ENCODE data around the gene COMTD1. TPM values are rescaled to one million over a fixed set of nuclear protein-coding genes. Genes with fewer than 3 reads are reported as not detected.

COMTD1 gene
- total and polyA plus RNA-seq, 2 experiments from 2014 or later = 36.7 to 46.4 TPM

DNA sequence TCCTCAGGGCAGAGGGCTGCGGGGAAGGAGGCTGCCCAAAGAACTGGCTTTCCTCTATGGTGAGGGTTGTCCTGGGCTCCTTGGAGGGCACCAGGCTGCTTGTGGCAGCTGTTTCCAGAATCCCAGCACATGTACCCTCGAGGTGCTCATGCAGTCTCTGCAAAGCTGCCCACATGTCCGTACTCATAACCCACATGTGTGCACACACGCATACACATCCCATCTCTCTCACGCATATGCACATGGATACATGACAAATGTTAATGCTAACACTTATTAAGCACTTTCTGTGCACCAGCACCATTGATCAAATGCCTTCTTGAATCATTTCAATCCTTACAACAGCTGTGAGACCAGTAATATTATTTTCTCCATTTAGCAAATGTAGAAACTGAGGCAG is 36.3 kb upstream of the COMTD1 start:
- Histone ChIP-seq H2AFZ (no peak overlapping the region), H4K20me1 (ENCODE audit: insufficient read depth, poor library complexity, severe bottlenecking) (no peaks in the 10 kb centered on the region), H3K4me1 (ENCODE audit: insufficient read depth) (no peaks in the 10 kb centered on the region), H3K4me3 (no peak overlapping the region), H3K36me3 (replicated peaks; ENCODE audit: insufficient read depth, low read depth) (no peaks in the 10 kb centered on the region), H3K79me2 (no peaks in the 10 kb centered on the region), H3K9me2 (replicated peaks; ENCODE audit: insufficient read depth) (no peaks in the 10 kb centered on the region), H3K4me2 (no peak overlapping the region), H3K27me3 (no peaks in the 10 kb centered on the region), H3K27ac (no peak overlapping the region), H3K9me3 (ENCODE audit: low read depth) (no peaks in the 10 kb centered on the region)
- TF ChIP-seq EZH2phosphoT487 (IDR thresholded peaks at IDR 0.05; ENCODE audit: low read depth, severe bottlenecking, unreplicated experiment) (no peak), EZH2 (IDR thresholded peaks at IDR 0.05; ENCODE audit: borderline replicate concordance) (no peak)
- TF ChIP-seq, protein P1, sequence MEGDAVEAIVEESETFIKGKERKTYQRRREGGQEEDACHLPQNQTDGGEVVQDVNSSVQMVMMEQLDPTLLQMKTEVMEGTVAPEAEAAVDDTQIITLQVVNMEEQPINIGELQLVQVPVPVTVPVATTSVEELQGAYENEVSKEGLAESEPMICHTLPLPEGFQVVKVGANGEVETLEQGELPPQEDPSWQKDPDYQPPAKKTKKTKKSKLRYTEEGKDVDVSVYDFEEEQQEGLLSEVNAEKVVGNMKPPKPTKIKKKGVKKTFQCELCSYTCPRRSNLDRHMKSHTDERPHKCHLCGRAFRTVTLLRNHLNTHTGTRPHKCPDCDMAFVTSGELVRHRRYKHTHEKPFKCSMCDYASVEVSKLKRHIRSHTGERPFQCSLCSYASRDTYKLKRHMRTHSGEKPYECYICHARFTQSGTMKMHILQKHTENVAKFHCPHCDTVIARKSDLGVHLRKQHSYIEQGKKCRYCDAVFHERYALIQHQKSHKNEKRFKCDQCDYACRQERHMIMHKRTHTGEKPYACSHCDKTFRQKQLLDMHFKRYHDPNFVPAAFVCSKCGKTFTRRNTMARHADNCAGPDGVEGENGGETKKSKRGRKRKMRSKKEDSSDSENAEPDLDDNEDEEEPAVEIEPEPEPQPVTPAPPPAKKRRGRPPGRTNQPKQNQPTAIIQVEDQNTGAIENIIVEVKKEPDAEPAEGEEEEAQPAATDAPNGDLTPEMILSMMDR (IDR thresholded peaks at IDR 0.05; ENCODE audit: poor library complexity) = no peak
- WGBS (ENCODE audit: low lambda C conversion rate, missing lambda C conversion rate) = 90% methylated on average over 5 of the region's 5 CpGs
- DNase-seq (ENCODE audit: low spot score) = no peak

DNA sequence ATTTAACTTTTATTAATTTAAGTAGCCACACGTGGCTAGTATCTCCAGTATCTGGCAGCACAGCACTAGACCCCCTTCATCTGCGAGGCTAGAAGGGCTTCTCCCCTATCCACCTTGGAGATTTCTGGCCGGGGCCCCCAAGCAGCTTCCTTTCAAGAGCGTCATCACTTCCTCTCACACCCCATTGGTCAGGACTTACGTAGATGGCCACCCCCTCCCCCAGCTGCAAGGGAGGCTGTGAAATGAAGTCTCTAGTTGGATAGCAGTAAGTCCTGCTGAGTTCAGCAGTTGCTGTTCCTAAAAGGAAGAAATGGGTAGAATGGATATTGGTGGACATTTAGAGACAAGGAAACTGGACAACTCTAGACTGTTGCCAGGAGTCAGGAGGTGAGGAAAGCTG is 33.8 kb upstream of the COMTD1 start:
- H3K27me3 ChIP-seq = no peaks in the 10 kb centered on the region
- 88% methylated on average over 5 of the region's 5 CpGs for WGBS (ENCODE audit: low lambda C conversion rate, missing lambda C conversion rate)
- H3K4me2 ChIP-seq = no peak overlapping the region
- H3K4me3 ChIP-seq = no peak overlapping the region
- no peak for TF ChIP-seq EZH2 (IDR thresholded peaks at IDR 0.05; ENCODE audit: borderline replicate concordance)
- no peak for TF ChIP-seq EZH2phosphoT487 (IDR thresholded peaks at IDR 0.05; ENCODE audit: low read depth, severe bottlenecking, unreplicated experiment)
- TF ChIP-seq, protein P1 (IDR thresholded peaks at IDR 0.05; ENCODE audit: poor library complexity) = no peak
- H3K9me3 ChIP-seq (ENCODE audit: low read depth) = no peaks in the 10 kb centered on the region
- H3K9me2 ChIP-seq (replicated peaks; ENCODE audit: insufficient read depth) = no peaks in the 10 kb centered on the region
- no peak overlapping the region for H3K27ac ChIP-seq
- no peaks in the 10 kb centered on the region for H4K20me1 ChIP-seq (ENCODE audit: insufficient read depth, poor library complexity, severe bottlenecking)
- H2AFZ ChIP-seq = no peak overlapping the region
- no peaks in the 10 kb centered on the region for H3K36me3 ChIP-seq (replicated peaks; ENCODE audit: insufficient read depth, low read depth)
- no peaks in the 10 kb centered on the region for H3K79me2 ChIP-seq
- no peaks in the 10 kb centered on the region for H3K4me1 ChIP-seq (ENCODE audit: insufficient read depth)
- DNase-seq (ENCODE audit: low spot score) = no peak

- TF ChIP-seq, protein P1 (IDR thresholded peaks at IDR 0.05; ENCODE audit: poor library complexity) = no peak
- no peak for TF ChIP-seq EZH2 (IDR thresholded peaks at IDR 0.05; ENCODE audit: borderline replicate concordance)
- no peak for TF ChIP-seq EZH2phosphoT487 (IDR thresholded peaks at IDR 0.05; ENCODE audit: low read depth, severe bottlenecking, unreplicated experiment)
- Histone ChIP-seq H3K79me2 (no peaks in the 10 kb centered on the region), H3K4me3 (no peak overlapping the region), H3K4me2 (no peak overlapping the region), H3K36me3 (replicated peaks; ENCODE audit: insufficient read depth, low read depth) (no peaks in the 10 kb centered on the region), H3K9me2 (replicated peaks; ENCODE audit: insufficient read depth) (no peaks in the 10 kb centered on the region), H2AFZ (no peak overlapping the region), H3K27me3 (no peaks in the 10 kb centered on the region), H3K9me3 (ENCODE audit: low read depth) (no peaks in the 10 kb centered on the region), H4K20me1 (ENCODE audit: insufficient read depth, poor library complexity, severe bottlenecking) (no peaks in the 10 kb centered on the region), H3K4me1 (ENCODE audit: insufficient read depth) (peaks cover 7% of the 10 kb centered on the region), H3K27ac (no peak overlapping the region)
- 75% methylated on average over 5 of the region's 5 CpGs for WGBS (ENCODE audit: low lambda C conversion rate, missing lambda C conversion rate)
- no peak for DNase-seq (ENCODE audit: low spot score)
Observed at GRCh38 chr10:75266945-75267344, 31.2 kb upstream of the COMTD1 start.

DNA sequence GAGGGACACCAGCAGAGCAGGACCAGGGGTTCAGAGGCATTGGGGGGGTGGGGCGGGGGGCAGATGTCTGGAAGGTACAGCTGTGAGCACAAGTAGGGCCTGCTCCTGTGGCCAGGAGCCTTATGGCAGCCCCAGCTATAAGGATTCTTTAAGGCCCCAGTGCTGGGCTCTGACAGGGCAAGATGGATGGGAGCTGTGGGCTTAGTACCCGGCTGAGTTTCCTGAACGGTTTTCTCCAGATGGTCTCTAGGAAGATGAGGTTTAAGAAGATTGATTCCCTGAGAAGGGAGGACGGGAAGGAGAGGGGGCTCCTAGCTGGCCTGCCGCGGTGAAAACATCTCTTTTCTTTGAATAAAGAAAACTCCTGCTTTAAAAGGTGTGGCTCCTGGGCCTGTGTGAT is 30.1 kb upstream of the COMTD1 start:
- Histone ChIP-seq H3K27me3 (no peaks in the 10 kb centered on the region), H3K27ac (no peak overlapping the region), H3K4me2 (no peak overlapping the region), H3K4me3 (no peak overlapping the region), H3K9me2 (replicated peaks; ENCODE audit: insufficient read depth) (no peaks in the 10 kb centered on the region), H3K36me3 (replicated peaks; ENCODE audit: insufficient read depth, low read depth) (no peaks in the 10 kb centered on the region), H3K4me1 (ENCODE audit: insufficient read depth) (peaks cover 13% of the 10 kb centered on the region), H4K20me1 (ENCODE audit: insufficient read depth, poor library complexity, severe bottlenecking) (no peaks in the 10 kb centered on the region), H2AFZ (no peak overlapping the region), H3K9me3 (ENCODE audit: low read depth) (no peaks in the 10 kb centered on the region), H3K79me2 (no peaks in the 10 kb centered on the region)
- WGBS (ENCODE audit: low lambda C conversion rate, missing lambda C conversion rate) = 74% methylated on average over 5 of the region's 6 CpGs
- TF ChIP-seq, protein P1 (IDR thresholded peaks at IDR 0.05; ENCODE audit: poor library complexity) = no peak
- TF ChIP-seq EZH2 (IDR thresholded peaks at IDR 0.05; ENCODE audit: borderline replicate concordance) (no peak), EZH2phosphoT487 (IDR thresholded peaks at IDR 0.05; ENCODE audit: low read depth, severe bottlenecking, unreplicated experiment) (no peak)
- no peak for DNase-seq (ENCODE audit: low spot score)
